Gastrocnemius medialis (tissue), 4 donors: ENCODE results near the gene CCL17. TPM values are rescaled to one million over a fixed set of nuclear protein-coding genes. Genes with fewer than 3 reads are reported as not detected.
"Not testable (repeated sequence)": the region's sequence is repeated elsewhere in the genome, so short reads cannot be mapped to it uniquely, and the experiment has no call there.

Experiments
- ATAC-seq, 2 donors: fragments of 150-250 bp; one replicate each; pipeline ENCODE4 v1.9.1; 2016
- DNase-seq, 2 donors: peaks; one replicate each; pipeline ENCODE4 v3.0.0-alpha.2; 2019
- H3K27ac ChIP-seq, 4 donors: fragments of 200-600 bp; sonication (generic); 1 replicate in 1 of 4; 2 replicates in 3 of 4; pipeline ENCODE4 v1.5.1; 2016 to 2018; ENCODE audit warnings: mild to moderate bottlenecking in 2 of 4, moderate library complexity in 1 of 4
- H3K27me3 ChIP-seq, 3 donors: fragments of 200-600 bp; sonication (generic) in 2 of 3; 1 replicate in 1 of 3; 2 replicates in 2 of 3; pipeline versions ENCODE4 v1.5.1 to v1.6.0; 2016 to 2019; ENCODE audit warnings: mild to moderate bottlenecking in 1 of 3, moderate library complexity in 1 of 3
- H3K36me3 ChIP-seq, 2 donors: fragments of 200-600 bp; sonication (generic) in 1 of 2; one replicate each; pipeline ENCODE4 v1.5.1; 2017 to 2018
- H3K4me1 ChIP-seq, 2 donors: fragments of 200-600 bp; sonication (generic) in 1 of 2; one replicate each; pipeline ENCODE4 v1.5.1; 2016 to 2017; ENCODE audit warnings: mild to moderate bottlenecking in 2 of 2
- H3K4me3 ChIP-seq, 4 donors: fragments of 200-600 bp; sonication (generic) in 3 of 4; 1 replicate in 1 of 4; 2 replicates in 3 of 4; pipeline ENCODE4 v1.5.1; 2016 to 2019; ENCODE audit warnings: mild to moderate bottlenecking in 2 of 4
- H3K9me3 ChIP-seq, 3 donors: fragments of 200-600 bp; sonication (generic) in 2 of 3; 1 replicate in 1 of 3; 2 replicates in 2 of 3; pipeline ENCODE4 v1.5.1; 2016 to 2019
- CTCF ChIP-seq, 5 experiments: fragments of 450-650 bp in 3 of 5; fragments of 200-600 bp in 2 of 5; sonication (generic) in 2 of 5; IDR thresholded peaks in 4 of 5; conservative IDR thresholded peaks in 1 of 5; 1 replicate in 4 of 5; 2 replicates in 1 of 5; pipeline ENCODE4 v1.5.1; 2016 to 2019; ENCODE audit warnings: antibody characterized with exemption in 5 of 5, mild to moderate bottlenecking in 3 of 5, moderate library complexity in 3 of 5
- POLR2A ChIP-seq, 2 donors: fragments of 450-650 bp; IDR thresholded peaks; one replicate each; pipeline ENCODE4 v1.6.1; 2017; ENCODE audit warnings: antibody characterized with exemption in 2 of 2, mild to moderate bottlenecking in 2 of 2, moderate library complexity in 2 of 2
- in situ Hi-C, 4 donors: fragments of 200-750 bp; cut with MboI; loops; one replicate each; pipeline versions ENCODE4 v1.15.0 to v1.8.0; 2017; ENCODE audit warnings: low sequenced_read_pairs in 4 of 4
- intact Hi-C: fragments of 100-400 bp; cut with DNase I; formaldehyde crosslinking; loops from one replicate; pipeline ENCODE4 v1.15.1; 2023; ENCODE audit warnings: low total_unique reads
- total RNA-seq, 4 donors: library from RNA; depleted of rRNA; stranded (reverse); fragments of >200 nt; gene quantifications; one replicate each; pipeline versions ENCODE4 v1.1.0 to v1.2.3, GENCODE V29; 2016

Gene CCL17
- total RNA-seq, 4 donors from 2014 or later = not detected

- H3K36me3 ChIP-seq = no peaks in the 10 kb centered on the region
- peak overlapping the region; percentile 79 to 83 (median 82) for H3K27ac ChIP-seq
- peak overlapping the region; percentile 51 to 63 (median 53) for H3K4me3 ChIP-seq
- peaks cover 5 to 11% (median 6%) of the 10 kb centered on the region in 3 donors for H3K27me3 ChIP-seq
- TF ChIP-seq CTCF (IDR thresholded peaks at IDR 0.05 in 4 of 5, conservative IDR thresholded peaks at IDR 0.05 in 1 of 5) (no peak), POLR2A (IDR thresholded peaks at IDR 0.05) (no peak)
- DNase-seq (no peak), ATAC-seq (no peak)
- H3K9me3 ChIP-seq = no peaks in the 10 kb centered on the region
- H3K4me1 ChIP-seq = peaks cover 0 to 2% of the 10 kb centered on the region in 2 donors
- in situ Hi-C loops = no loop called here
- intact Hi-C loops = loop anchor here (5.0 kb wide), 1 partner anchor 71 kb away; no protein-coding TSS in a partner anchor
Measured at GRCh38 chr16:57373117-57373947, 31.2 kb upstream of the CCL17 start.

- intact Hi-C loops (loop anchor here (5.0 kb wide), 1 partner anchor 72 kb away; no protein-coding TSS in a partner anchor), in situ Hi-C loops (no loop called here)
- peaks cover 0 to 2% of the 10 kb centered on the region in 2 donors for H3K4me1 ChIP-seq
- H3K27me3 ChIP-seq = peaks cover 5 to 11% (median 6%) of the 10 kb centered on the region in 3 donors
- H3K9me3 ChIP-seq = no peaks in the 10 kb centered on the region
- ATAC-seq = no peak
- peak overlapping the region; percentile 51 to 63 (median 53) for H3K4me3 ChIP-seq
- H3K27ac ChIP-seq = peak overlapping the region; percentile 18 to 83 (median 81)
- no peaks in the 10 kb centered on the region for H3K36me3 ChIP-seq
- DNase-seq = no peak
- TF ChIP-seq POLR2A (IDR thresholded peaks at IDR 0.05) = no peak
- TF ChIP-seq CTCF (IDR thresholded peaks at IDR 0.05 in 4 of 5, conservative IDR thresholded peaks at IDR 0.05 in 1 of 5) = no peak
Measured at GRCh38 chr16:57374067-57374534, 30.5 kb upstream of the CCL17 start.

GRCh38 chr16:57374925-57375465 lies 29.6 kb upstream of the CCL17 start:
- ATAC-seq, H3K4me1 ChIP-seq, H3K9me3 ChIP-seq, in situ Hi-C loops, H3K36me3 ChIP-seq, DNase-seq: not testable (repeated sequence)
- Histone ChIP-seq H3K27ac (peak overlapping the region in 2 of 4 donors; percentile 83), H3K4me3 (peak overlapping the region in 1 of 4 donors; percentile 63), H3K27me3 (peaks cover 5 to 11% (median 6%) of the 10 kb centered on the region in 3 donors)
- intact Hi-C loops = loop anchor here (5.0 kb wide), 1 partner anchor 73 kb away; no protein-coding TSS in a partner anchor

GRCh38 chr16:57376313-57376818 lies 28.2 kb upstream of the CCL17 start:
- Histone ChIP-seq H3K9me3 (no peaks in the 10 kb centered on the region), H3K27ac (no peak overlapping the region), H3K4me3 (no peak overlapping the region), H3K36me3 (no peaks in the 10 kb centered on the region), H3K4me1 (peaks cover 0 to 12% of the 10 kb centered on the region in 2 donors), H3K27me3 (peaks cover 5 to 11% (median 6%) of the 10 kb centered on the region in 3 donors)
- in situ Hi-C loops (no loop called here), intact Hi-C loops (no loop called here)
- TF ChIP-seq POLR2A (IDR thresholded peaks at IDR 0.05) = no peak
- TF ChIP-seq CTCF (IDR thresholded peaks at IDR 0.05 in 4 of 5, conservative IDR thresholded peaks at IDR 0.05 in 1 of 5) = no peak
- DNase-seq (no peak), ATAC-seq (no peak)
